GM18873 (cell line): ENCODE measurements around the gene CDH15.

ENCODE experiments used
- ATAC-seq: cut with Tn5 transposase; IDR thresholded peaks from one replicate; pipeline ENCODE4 v1.9.1; 2021; ENCODE audit warnings: mild to moderate bottlenecking, moderate library complexity, moderate number of reproducible peaks; ENCODE audit not compliant: unreplicated experiment, low FRiP score

Gene CDH15, protein sequence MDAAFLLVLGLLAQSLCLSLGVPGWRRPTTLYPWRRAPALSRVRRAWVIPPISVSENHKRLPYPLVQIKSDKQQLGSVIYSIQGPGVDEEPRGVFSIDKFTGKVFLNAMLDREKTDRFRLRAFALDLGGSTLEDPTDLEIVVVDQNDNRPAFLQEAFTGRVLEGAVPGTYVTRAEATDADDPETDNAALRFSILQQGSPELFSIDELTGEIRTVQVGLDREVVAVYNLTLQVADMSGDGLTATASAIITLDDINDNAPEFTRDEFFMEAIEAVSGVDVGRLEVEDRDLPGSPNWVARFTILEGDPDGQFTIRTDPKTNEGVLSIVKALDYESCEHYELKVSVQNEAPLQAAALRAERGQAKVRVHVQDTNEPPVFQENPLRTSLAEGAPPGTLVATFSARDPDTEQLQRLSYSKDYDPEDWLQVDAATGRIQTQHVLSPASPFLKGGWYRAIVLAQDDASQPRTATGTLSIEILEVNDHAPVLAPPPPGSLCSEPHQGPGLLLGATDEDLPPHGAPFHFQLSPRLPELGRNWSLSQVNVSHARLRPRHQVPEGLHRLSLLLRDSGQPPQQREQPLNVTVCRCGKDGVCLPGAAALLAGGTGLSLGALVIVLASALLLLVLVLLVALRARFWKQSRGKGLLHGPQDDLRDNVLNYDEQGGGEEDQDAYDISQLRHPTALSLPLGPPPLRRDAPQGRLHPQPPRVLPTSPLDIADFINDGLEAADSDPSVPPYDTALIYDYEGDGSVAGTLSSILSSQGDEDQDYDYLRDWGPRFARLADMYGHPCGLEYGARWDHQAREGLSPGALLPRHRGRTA

GRCh38 chr16:89171216-89172170 lies at the start of gene CDH15:
Gene CDH15, plus strand, starts transcription at chr16:89171748. Its CDS starts 84 bp downstream, at chr16:89171832.
- ATAC-seq, result no peak

DNA sequence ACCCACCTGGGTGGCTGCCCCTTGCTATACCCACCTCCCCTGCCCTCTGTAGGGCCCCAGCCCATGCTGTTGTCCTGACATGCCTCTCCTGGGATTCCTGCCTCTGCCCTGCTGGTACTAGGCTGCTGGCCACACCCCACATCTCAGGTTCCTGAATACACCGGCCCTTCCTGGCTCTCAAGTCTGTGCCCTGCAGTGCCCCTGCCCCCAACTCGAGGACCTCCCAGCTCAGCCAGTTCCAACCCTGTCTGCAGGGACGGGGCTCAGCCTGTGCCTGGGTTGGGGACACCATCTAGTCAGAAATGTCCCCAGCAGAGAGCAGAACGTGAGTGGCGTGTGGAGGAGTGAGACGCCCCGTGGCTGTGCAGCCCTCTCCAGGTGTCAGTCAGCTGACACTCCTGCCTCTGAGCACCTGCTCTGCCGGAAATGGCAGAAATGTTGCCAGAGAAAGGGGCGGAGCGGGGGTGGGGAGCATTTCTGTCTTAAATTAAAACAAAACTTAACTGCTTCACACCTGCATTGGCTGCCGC lies 49.2 kb upstream of the CDH15 start:
- ATAC-seq, result no peak

DNA sequence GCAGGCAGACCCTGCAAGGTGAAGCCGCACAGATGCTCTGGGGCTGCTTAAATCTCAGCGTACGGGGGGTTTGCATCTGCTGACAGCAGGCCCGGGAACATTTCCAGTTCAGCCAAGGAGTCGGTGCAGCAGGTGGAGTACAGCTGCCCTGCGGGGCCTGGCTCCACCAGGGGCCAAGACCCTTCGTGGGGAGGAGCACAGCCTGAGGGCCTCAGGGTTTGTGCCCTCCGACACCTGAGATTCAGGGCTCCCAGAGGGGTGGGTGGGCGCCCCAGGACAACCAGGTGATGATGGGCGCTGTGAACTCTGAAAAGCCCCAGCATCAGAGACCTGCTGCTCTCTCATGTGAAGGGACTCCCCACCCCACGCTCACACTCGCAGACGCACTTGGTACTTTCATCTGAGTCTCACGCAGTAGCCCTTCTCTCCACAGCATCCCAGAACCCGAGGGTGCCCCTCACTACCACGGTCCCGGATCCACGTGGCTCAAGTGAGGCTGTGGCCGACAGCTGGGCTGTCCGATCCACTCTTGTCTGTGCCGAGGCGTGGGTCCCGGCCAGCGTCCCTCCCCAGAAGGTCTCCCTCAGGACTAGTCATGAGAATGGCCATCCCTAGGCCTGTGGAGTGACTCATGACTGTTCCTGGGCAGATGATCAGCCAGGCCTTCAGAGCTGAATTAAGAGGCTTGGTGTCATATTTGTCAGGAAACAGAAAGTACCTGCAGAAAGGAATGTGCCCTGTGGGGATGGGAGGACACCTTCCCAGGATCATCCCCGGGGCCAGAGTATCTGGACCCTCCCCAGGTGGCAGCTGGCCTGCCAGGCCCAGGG lies 48.3 kb upstream of the CDH15 start:
- no peak for ATAC-seq

- no peak for ATAC-seq
Measured at GRCh38 chr16:89123831-89124100, 47.8 kb upstream of the CDH15 start.

DNA sequence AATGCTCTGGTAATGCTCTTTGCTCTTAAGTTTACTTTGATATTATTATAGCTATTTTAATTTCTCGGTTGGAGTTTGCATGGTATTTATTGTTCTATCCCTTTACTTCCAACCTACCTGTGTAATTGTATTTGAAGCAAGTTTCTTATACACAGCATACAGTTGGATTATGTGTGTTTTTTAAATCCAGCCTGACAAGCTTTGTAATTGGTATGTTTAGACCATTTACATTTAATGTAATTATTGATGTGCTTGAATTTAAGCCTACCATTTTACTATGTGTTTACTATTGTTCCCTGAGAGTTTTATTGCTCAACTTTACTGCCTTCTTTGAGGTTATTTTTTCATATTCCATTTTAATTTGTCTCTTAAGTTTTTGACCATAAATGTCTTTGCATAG lies 42.2 kb upstream of the CDH15 start:
- no peak for ATAC-seq

DNA sequence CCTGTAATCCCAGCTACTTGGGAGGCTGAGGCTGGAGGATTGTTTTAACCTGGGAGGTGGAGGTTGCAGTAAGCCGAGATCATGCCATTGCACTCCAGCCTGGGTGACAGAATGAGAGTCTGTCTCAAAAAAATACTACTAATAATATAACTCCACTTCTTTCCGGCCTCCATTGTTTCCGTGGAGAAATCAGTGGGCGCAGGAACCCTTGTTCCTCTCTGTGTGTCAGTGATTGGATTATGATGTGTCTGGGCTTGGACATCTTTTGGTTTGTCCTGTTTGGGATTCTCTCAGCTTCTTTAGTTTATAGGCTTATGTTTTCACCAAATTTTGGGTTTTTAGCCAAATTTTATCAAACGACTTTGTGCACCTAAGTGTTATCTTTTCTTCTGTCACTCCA lies 41.1 kb upstream of the CDH15 start:
- ATAC-seq, result no peak

- ATAC-seq, result no peak
Measured at GRCh38 chr16:89131783-89132182, 39.8 kb upstream of the CDH15 start.

GRCh38 chr16:89132194-89133005 lies 39.1 kb upstream of the CDH15 start:
- no peak for ATAC-seq

GRCh38 chr16:89133457-89134127 lies 38.0 kb upstream of the CDH15 start:
- ATAC-seq, result no peak

DNA sequence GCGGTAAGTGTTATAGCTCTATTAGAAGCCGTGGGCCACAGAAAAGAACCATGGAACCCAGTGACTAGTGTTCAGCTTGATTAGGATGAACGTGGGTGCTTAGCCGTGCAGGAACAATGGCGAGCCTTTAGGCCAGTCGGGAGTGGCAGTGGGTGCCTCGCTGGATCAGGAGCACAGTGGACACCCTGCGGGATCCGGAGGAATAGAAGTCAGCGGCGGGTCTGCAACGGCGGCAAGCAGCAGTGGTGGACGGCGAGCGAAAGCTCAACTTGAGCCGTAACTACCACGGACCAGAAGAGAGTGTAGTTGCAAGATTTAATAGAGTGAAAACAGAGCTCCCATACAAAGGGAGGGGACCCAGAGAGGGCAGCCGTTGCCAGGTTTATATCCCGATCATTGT lies 37.3 kb upstream of the CDH15 start:
- no peak for ATAC-seq

- no peak for ATAC-seq
Measured at GRCh38 chr16:89135166-89135565, 36.4 kb upstream of the CDH15 start.

- no peak for ATAC-seq
Measured at GRCh38 chr16:89135971-89136765, 35.4 kb upstream of the CDH15 start.

GRCh38 chr16:89136931-89137330 lies 34.6 kb upstream of the CDH15 start:
- ATAC-seq, result no peak

- no peak for ATAC-seq
Measured at GRCh38 chr16:89137666-89138512, 33.7 kb upstream of the CDH15 start.

- no peak for ATAC-seq
Measured at GRCh38 chr16:89138513-89138795, 33.1 kb upstream of the CDH15 start.

DNA sequence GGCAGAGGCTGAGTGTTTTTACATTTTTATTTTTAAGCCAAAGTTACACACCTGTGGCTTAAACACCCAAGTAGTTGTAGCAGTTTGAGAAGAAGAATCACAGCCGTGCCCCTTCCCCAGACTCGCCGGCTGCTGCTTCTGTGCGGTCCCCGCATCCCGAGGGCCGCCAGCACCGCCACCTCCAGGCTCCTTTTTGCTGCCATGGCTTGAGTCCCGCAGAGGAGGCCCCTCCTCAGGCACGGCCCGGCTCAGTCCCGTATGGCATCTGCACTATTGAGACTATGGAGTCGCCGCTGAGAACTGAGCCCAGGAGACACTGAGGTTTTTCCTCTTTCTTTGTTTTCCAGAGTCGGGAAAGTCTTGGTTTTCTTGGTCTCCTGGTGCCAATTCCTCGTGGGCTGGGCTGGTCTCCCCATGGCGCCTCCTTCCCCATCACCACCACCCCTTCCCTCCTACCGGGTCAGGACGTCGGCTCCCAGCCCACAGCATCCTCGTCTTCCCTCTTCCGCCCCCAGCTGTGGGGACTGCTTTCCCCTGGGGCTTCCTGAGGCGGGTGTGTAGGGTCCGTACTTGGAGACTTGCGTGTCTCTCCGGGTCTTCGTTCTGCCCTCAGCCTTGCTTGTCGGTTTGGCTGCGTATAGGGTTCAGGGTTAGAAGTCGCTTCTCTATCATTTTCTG lies 32.6 kb upstream of the CDH15 start:
- no peak for ATAC-seq
